NCI-H69 (cell line): ENCODE measurements around the gene RPS15A.
A peak's percentile ranks its signal among the peaks of the same experiment; 100 is the strongest.
"Not testable (repeated sequence)": the region's sequence is repeated elsewhere in the genome, so short reads cannot be mapped to it uniquely, and the experiment has no call there.

Experiments
- DNase-seq: peaks from one replicate; lab custom pipeline; 2025; lab: John Stamatoyannopoulos, UW

Gene RPS15A

DNA sequence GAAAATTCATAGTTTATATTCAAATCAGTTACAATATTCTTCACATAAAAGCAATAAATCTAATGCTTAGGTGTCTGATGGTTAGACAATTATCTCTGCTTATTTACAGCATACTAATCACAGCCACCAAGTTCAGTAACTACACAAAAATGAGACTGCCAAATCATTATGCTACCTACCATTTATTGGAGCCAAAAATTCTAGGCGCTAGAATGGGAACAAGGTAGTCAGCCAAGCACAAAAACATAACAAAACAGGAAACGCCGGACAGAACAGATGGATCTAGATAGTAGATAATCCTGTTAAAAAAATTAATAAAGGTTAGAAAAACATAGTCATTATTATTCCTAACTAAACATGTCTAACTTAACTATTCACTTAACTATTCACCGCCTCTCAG is 7.6 kb upstream of the RPS15A start:
- DNase-seq = no peak

GRCh38 chr16:18796377-18796776 is 6.2 kb upstream of the RPS15A start:
- no peak for DNase-seq

DNA sequence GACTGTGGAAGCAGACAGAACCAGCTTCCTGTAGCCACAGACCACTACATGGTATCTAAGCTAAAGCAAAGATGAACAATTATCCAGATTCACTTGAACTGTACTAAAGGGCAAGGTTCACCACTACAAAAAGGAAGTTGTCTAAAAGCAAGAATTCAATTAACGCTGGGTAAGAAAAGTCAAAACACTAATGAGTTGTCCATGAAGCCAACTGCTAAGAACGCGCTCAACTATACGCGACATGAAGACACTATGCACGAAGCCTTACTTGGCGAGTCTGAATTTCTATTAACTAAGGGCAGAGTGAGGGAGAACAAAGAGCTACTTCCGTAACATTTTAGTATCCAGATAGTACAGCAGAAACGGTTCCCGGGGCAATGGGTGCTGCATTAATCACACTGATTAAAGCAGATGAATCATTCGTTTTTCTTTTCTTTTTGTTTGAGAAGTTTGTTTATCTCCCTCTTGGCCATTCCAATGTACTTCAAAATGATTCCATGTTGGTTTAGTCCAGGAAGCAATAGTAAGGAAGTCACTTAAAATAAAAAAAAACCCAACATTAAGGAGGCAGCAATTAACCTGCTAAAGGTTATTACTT is 2.8 kb upstream of the RPS15A start:
- no peak for DNase-seq

- DNase-seq = no peak
Observed at GRCh38 chr16:18789515-18789849, 652 bp downstream of the RPS15A start.

DNA sequence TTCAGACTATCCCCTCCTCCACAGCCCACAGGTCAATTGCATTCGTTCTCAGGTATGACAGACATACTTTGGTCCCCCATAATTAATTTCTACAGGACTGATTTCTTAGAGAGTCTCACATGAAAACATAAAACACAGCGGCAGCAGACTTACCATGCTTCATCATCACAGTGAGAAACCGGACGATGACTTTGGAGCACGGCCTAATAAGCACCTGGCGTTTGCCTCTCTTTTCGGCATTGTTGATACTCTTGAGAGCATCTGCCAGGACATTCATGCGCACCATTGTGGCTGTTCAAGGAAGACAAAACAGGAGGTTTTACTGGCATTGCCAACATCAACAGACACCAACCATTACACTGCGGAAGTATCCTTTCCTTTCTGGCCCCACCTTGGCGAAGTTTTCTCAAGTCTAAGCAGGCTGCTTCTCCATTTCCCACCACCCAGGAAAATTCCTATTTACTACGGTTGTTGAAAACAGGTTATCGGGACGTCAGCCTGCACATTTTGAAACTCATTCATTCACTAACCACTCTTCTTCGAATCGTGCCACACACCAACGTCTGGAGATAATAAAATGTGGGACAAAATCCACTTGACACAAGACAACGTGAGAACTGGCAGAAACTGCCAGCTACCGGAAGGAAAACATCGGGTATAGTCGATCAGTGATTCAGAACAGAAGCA is 1.2 kb downstream of the RPS15A start:
- DNase-seq = no peak

GRCh38 chr16:18784917-18785623 is 5.1 kb downstream of the RPS15A start:
- DNase-seq = no peak

GRCh38 chr16:18783430-18784341 is 6.4 kb downstream of the RPS15A start:
- no peak for DNase-seq

- no peak for DNase-seq
Observed at GRCh38 chr16:18782697-18783429, 7.3 kb downstream of the RPS15A start.

DNA sequence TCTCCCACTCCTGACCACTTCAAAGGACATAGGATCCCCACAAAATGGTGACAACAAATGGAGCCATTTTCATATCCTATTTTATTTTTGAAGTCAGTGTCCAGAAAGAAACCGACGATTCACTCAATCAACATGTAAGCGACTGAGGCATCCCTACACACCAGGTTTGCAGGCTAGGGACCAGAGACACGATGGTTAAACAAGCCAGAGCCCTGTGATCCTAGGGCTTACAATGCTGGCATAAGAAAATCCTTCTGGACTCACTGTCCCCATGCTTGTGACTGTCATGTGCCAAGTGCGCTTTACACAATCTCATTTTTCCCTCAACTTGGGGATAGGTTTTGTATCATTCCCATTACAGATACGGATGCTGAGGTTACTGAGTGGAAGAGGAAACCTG is 8.9 kb downstream of the RPS15A start:
- DNase-seq = not testable (repeated sequence)

- not testable (repeated sequence) for DNase-seq
Observed at GRCh38 chr16:18780460-18781026, 9.6 kb downstream of the RPS15A start.

GRCh38 chr16:18777664-18778063 is 12.5 kb downstream of the RPS15A start:
- DNase-seq = not testable (repeated sequence)

- DNase-seq = not testable (repeated sequence)
Observed at GRCh38 chr16:18776334-18776733, 13.8 kb downstream of the RPS15A start.

DNA sequence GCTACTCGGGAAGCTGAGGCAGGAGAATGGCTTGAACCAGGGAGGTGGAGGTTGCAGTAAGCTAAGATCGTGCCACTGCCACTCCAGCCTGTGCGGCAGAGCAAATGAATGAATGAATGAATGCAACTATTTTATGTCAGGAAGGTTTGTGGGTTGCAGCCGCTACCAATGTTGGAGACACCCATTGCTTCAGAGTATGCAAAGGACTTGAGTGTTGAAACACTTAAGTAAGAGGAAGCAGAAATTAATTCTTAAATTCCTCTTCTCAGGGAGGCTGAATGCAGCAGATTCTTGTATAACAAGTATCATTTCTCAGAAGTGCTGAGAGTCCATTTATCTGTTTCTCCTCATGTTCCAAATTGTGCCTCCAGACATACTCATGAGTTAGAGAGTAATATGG is 15.5 kb downstream of the RPS15A start:
- DNase-seq = not testable (repeated sequence)

GRCh38 chr16:18772171-18772570 is 18.0 kb downstream of the RPS15A start:
- not testable (repeated sequence) for DNase-seq

- not testable (repeated sequence) for DNase-seq
Observed at GRCh38 chr16:18770336-18770962, 19.7 kb downstream of the RPS15A start.

DNA sequence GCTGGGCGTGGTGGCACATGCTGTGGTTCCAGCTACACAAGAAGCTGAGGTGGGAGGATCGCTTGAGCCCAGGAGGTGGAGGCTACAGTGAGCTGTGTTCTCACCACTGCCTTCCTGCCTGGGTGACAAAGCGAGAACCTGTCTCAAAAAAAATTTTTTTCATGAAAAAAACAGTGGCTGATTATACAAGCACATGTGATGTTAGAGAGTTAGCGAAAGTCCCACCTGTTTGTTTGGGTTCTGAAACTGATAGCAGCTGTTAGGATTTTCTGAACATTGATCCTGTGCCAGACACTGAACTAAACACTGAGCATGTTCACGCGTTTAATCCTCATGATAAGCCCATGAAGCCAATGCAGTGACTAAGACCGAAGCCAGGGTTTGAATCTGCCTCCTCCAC is 22.9 kb downstream of the RPS15A start:
- DNase-seq = not testable (repeated sequence)

DNA sequence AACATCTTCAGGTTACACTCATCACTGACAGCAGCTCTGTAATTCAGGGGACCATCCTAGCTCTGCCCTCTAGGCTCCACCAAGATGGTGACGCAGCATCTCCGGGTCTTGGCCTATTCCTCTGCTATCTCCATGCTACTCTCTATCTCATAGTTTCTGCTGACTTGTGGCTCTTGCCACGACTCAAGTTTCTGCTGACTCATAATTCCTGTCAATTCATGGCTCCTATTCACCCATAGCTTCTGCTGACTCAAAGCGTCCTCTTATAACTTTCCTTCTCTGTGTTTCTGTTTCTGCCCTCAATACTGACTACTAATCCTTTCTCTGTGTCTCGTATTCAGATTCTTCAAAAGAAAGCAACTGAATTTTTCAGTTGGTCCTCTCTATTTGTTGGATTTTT is 27.4 kb downstream of the RPS15A start:
- not testable (repeated sequence) for DNase-seq

GRCh38 chr16:18759598-18760520 is 30.3 kb downstream of the RPS15A start:
- peak; percentile 47 for DNase-seq

GRCh38 chr16:18757960-18758660 is 32.0 kb downstream of the RPS15A start:
- not testable (repeated sequence) for DNase-seq
